NB4 (cell line): Measurements from ENCODE around the gene TOP1.
"Not testable (repeated sequence)": the region's sequence is repeated elsewhere in the genome, so short reads cannot be mapped to it uniquely, and the experiment has no call there.

Source experiments
- MAX ChIP-seq: IDR thresholded peaks from 2 replicates; pipeline ENCODE4 v1.6.1; 2011; ENCODE audit warnings: low read depth, low read length
- MYC ChIP-seq: IDR thresholded peaks from 2 replicates; pipeline ENCODE4 v1.6.1; 2011; ENCODE audit warnings: low read depth, low read length
- POLR2A ChIP-seq: IDR thresholded peaks from 2 replicates; pipeline ENCODE4 v1.6.1; 2011; ENCODE audit warnings: mild to moderate bottlenecking; ENCODE audit not compliant: insufficient read length; ENCODE audit errors: extremely low read depth
- TF ChIP-seq, protein P1 (sequence below): IDR thresholded peaks from one replicate; pipeline ENCODE4 v1.5.1; 2012; ENCODE audit warnings: low read depth, low read length

- not testable (repeated sequence) for TF ChIP-seq MAX, MYC, POLR2A
- TF ChIP-seq, protein P1, sequence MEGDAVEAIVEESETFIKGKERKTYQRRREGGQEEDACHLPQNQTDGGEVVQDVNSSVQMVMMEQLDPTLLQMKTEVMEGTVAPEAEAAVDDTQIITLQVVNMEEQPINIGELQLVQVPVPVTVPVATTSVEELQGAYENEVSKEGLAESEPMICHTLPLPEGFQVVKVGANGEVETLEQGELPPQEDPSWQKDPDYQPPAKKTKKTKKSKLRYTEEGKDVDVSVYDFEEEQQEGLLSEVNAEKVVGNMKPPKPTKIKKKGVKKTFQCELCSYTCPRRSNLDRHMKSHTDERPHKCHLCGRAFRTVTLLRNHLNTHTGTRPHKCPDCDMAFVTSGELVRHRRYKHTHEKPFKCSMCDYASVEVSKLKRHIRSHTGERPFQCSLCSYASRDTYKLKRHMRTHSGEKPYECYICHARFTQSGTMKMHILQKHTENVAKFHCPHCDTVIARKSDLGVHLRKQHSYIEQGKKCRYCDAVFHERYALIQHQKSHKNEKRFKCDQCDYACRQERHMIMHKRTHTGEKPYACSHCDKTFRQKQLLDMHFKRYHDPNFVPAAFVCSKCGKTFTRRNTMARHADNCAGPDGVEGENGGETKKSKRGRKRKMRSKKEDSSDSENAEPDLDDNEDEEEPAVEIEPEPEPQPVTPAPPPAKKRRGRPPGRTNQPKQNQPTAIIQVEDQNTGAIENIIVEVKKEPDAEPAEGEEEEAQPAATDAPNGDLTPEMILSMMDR = not testable (repeated sequence)
These were observed 99.7 kb downstream of the TOP1 start for GRCh38 chr20:41128317-41128716.
